Endothelial cell of umbilical vein (primary cell): ENCODE measurements around the gene MOCS1. TPM values are rescaled to one million over a fixed set of nuclear protein-coding genes. Genes with fewer than 3 reads are reported as not detected.

ENCODE experiments used
- BruUV-seq: library from RNA; stranded (reverse); fragments of 400-500 nt; replicated peaks from 2 replicates; lab custom pipeline; 2021; lab: Mats Ljungman, UMichigan
- CTCF ChIA-PET: fragments of 300-600, 350-600 bp; sonication (Branson Sonifier 250); formaldehyde crosslinking; loops from one replicate; lab custom pipeline; 2021; ENCODE audit warnings: antibody characterized with exemption, inconsistent platforms; lab: Charles Lee
- POLR2A ChIA-PET: fragments of 300-600, 350-600 bp; sonication (Branson Sonifier 250); formaldehyde crosslinking; loops from one replicate; lab custom pipeline; 2021; ENCODE audit warnings: antibody characterized with exemption, inconsistent platforms; lab: Charles Lee
- DNase-seq: peaks from one replicate; pipeline ENCODE4 v3.0.0-alpha.2; 2011; ENCODE audit warnings: low read depth, low spot score
- FAIRE-seq: peaks from 2 replicates; lab custom pipeline; 2011; peaks lifted over from hg19 to GRCh38; lab: Jason Lieb, UNC
- H2AFZ ChIP-seq: 2 replicates; pipeline ENCODE4 v1.6.0; 2012; ENCODE audit warnings: low read depth, low read length, control low read depth, inconsistent platforms
- H3K27ac ChIP-seq: 2 replicates; pipeline ENCODE4 v1.5.1; 2011; ENCODE audit warnings: low read depth, mild to moderate bottlenecking, control low read depth, low read length, moderate library complexity; ENCODE audit not compliant: insufficient read depth
- H3K27me3 ChIP-seq, 2 experiments: 2 replicates each; pipeline versions ENCODE4 v1.6.0 to v1.6.1; 2011; ENCODE audit warnings: low read length in 2 of 2, mixed read lengths in 1 of 2; ENCODE audit not compliant: control insufficient read depth in 2 of 2, insufficient read depth in 2 of 2
- H3K36me3 ChIP-seq, 2 experiments: 2 replicates in 1 of 2; 3 replicates in 1 of 2; pipeline ENCODE4 v1.5.1; 2011; ENCODE audit warnings: low read length in 2 of 2, mild to moderate bottlenecking in 1 of 2, moderate library complexity in 1 of 2; ENCODE audit not compliant: control insufficient read depth in 2 of 2, insufficient read depth in 2 of 2; ENCODE audit errors: extremely low read depth in 1 of 2
- H3K4me1 ChIP-seq: 3 replicates; pipeline ENCODE4 v1.5.1; 2011; ENCODE audit warnings: mild to moderate bottlenecking, low read length; ENCODE audit not compliant: control insufficient read depth, insufficient read depth; ENCODE audit errors: extremely low read depth
- H3K4me2 ChIP-seq: 2 replicates; pipeline ENCODE4 v1.6.1; 2011; ENCODE audit warnings: low read length, control low read depth, mixed read lengths; ENCODE audit not compliant: insufficient read depth
- H3K4me3 ChIP-seq, 3 experiments: fragments of 200-600 bp in 1 of 3; sonication (generic), shearing (Covaris generic) in 1 of 3; replicated peaks in 1 of 3; 2 replicates each; pipeline ENCODE4 v1.5.1; 2011 to 2016; ENCODE audit warnings: control low read depth in 3 of 3, low read length in 3 of 3, mild to moderate bottlenecking in 2 of 3, inconsistent platforms in 1 of 3, low read depth in 1 of 3, moderate library complexity in 1 of 3; ENCODE audit not compliant: insufficient read depth in 1 of 3
- H3K79me2 ChIP-seq: 2 replicates; pipeline ENCODE4 v1.6.0; 2012; ENCODE audit warnings: low read length, inconsistent platforms; ENCODE audit not compliant: control insufficient read depth, insufficient read depth
- H3K9ac ChIP-seq: replicated peaks from 2 replicates; pipeline ENCODE3; 2011; ENCODE audit warnings: low read length, control low read depth; ENCODE audit not compliant: insufficient read depth; ENCODE audit errors: extremely low read depth
- H3K9me1 ChIP-seq: replicated peaks from 3 replicates; pipeline ENCODE4 v1.6.0; 2011; ENCODE audit warnings: mild to moderate bottlenecking, low read length; ENCODE audit not compliant: control insufficient read depth, insufficient read depth; ENCODE audit errors: extremely low read depth
- H3K9me3 ChIP-seq: replicated peaks from 2 replicates; pipeline ENCODE4 v1.5.1; 2012; ENCODE audit warnings: low read length, inconsistent platforms; ENCODE audit not compliant: control insufficient read depth, insufficient read depth
- H4K20me1 ChIP-seq: replicated peaks from 2 replicates; pipeline ENCODE3; 2011; ENCODE audit warnings: mild to moderate bottlenecking, low read length; ENCODE audit not compliant: control insufficient read depth, insufficient read depth; ENCODE audit errors: extremely low read depth
- EZH2 ChIP-seq: IDR thresholded peaks from 2 replicates; pipeline ENCODE4 v1.6.1; 2012; ENCODE audit warnings: borderline replicate concordance, low read depth, mild to moderate bottlenecking, moderate library complexity, low read length, inconsistent platforms; ENCODE audit not compliant: severe bottlenecking
- FOS ChIP-seq: IDR thresholded peaks from 2 replicates; pipeline ENCODE4 v1.6.1; 2011; ENCODE audit warnings: mild to moderate bottlenecking, low read length, moderate library complexity, borderline replicate concordance; ENCODE audit not compliant: insufficient read depth
- GATA2 ChIP-seq: IDR thresholded peaks from 2 replicates; pipeline ENCODE4 v1.7.0; 2011; ENCODE audit warnings: low read depth, mild to moderate bottlenecking, moderate library complexity, mixed read lengths, low read length; ENCODE audit not compliant: insufficient read length, insufficient read depth
- JUN ChIP-seq: IDR thresholded peaks from 2 replicates; pipeline ENCODE4 v1.6.1; 2011; ENCODE audit warnings: borderline replicate concordance, low read depth; ENCODE audit not compliant: insufficient read length, insufficient read depth
- MYC ChIP-seq: IDR thresholded peaks from one replicate; pipeline ENCODE4 v1.6.1; 2011; ENCODE audit warnings: mild to moderate bottlenecking, low read depth, low read length
- POLR2A ChIP-seq: IDR thresholded peaks from 2 replicates; pipeline ENCODE4 v1.6.1; 2012; ENCODE audit warnings: low read depth, mild to moderate bottlenecking, control low read depth, low read length
- POLR2AphosphoS5 ChIP-seq: IDR thresholded peaks from 2 replicates; pipeline ENCODE4 v1.6.1; 2012; ENCODE audit warnings: low read depth, mild to moderate bottlenecking, control low read depth, low read length, moderate library complexity; ENCODE audit not compliant: insufficient read depth
- dilution Hi-C: fragments of 300-500 bp; cut with MboI; formaldehyde crosslinking; loops from one replicate; pipeline ENCODE4 v1.15.0; 2019; ENCODE audit warnings: low sequenced_read_pairs; ENCODE audit not compliant: extremely low pct_ligation_motif_present
- intact Hi-C: fragments of 100-400 bp; cut with micrococcal nuclease; formaldehyde crosslinking; loops from one replicate; pipeline ENCODE4 v1.10.0; 2022
- polyA plus RNA-seq, 4 experiments: library from polyadenylated mRNA; depleted of rRNA in 3 of 4; stranded (reverse) in 3 of 4; unstranded in 1 of 4; fragments of >200 nt; gene quantifications; 2 replicates each; pipeline versions ENCODE4 v1.2.1 to v1.2.3, GENCODE V29; 2011 to 2012; ENCODE audit warnings: missing spikeins in 1 of 4
- total RNA-seq: library from RNA; stranded (reverse); gene quantifications from 2 replicates; pipeline ENCODE4 v1.2.3, GENCODE V29; 2021
- TF ChIP-seq, protein P1 (sequence below), 2 donors: IDR thresholded peaks; 1 replicate in 1 of 2; 2 replicates in 1 of 2; pipeline ENCODE4 v1.5.1; 2011; ENCODE audit warnings: low read length in 2 of 2, mild to moderate bottlenecking in 2 of 2, moderate library complexity in 2 of 2, control low read depth in 1 of 2, inconsistent platforms in 1 of 2, low read depth in 1 of 2; ENCODE audit not compliant: insufficient read depth in 1 of 2; ENCODE audit errors: extremely low read depth in 1 of 2
- TF ChIP-seq, protein P2 (sequence below): IDR thresholded peaks from 2 replicates; pipeline ENCODE4 v1.6.1; 2011; ENCODE audit not compliant: insufficient read depth, insufficient read length

The MOCS1 gene
- total and polyA plus RNA-seq, 2 donors (not counting 3 experiments of a cell fraction or from before 2014, with no cell fraction given) = 8.3 to 12.8 TPM

DNA sequence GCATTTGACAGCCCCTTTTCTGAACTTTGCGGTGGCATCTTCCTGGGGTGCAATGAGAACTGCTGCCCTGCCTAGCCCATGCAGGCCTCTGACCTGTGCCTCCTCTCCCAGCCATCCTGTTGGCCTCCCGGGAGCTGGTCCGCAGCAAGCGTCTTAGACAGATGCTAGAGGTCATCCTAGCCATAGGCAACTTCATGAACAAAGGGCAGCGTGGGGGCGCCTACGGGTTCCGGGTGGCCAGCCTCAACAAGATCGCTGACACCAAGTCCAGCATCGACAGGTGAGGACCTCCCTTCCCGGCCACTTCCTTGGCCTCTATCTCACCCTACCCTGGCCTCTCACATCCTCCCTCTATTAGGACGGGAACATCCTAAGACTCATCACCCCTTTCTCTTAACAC is 37.6 kb downstream of the MOCS1 start:
- Histone ChIP-seq H3K9ac (no peak overlapping the region), H3K79me2 (no peaks in the 10 kb centered on the region), H3K27ac (no peak overlapping the region), H3K36me3 (no peaks in the 10 kb centered on the region), H3K9me3 (no peaks in the 10 kb centered on the region), H3K27me3 (peaks cover 0 to 2% of the 10 kb centered on the region in 2 experiments), H4K20me1 (no peaks in the 10 kb centered on the region), H3K4me1 (no peaks in the 10 kb centered on the region), H3K9me1 (no peaks in the 10 kb centered on the region), H2AFZ (no peak overlapping the region), H3K4me3 (no peak overlapping the region), H3K4me2 (no peak overlapping the region)
- no peak for TF ChIP-seq POLR2AphosphoS5
- no peak for TF ChIP-seq MYC
- TF ChIP-seq JUN = no peak
- TF ChIP-seq, protein P1, sequence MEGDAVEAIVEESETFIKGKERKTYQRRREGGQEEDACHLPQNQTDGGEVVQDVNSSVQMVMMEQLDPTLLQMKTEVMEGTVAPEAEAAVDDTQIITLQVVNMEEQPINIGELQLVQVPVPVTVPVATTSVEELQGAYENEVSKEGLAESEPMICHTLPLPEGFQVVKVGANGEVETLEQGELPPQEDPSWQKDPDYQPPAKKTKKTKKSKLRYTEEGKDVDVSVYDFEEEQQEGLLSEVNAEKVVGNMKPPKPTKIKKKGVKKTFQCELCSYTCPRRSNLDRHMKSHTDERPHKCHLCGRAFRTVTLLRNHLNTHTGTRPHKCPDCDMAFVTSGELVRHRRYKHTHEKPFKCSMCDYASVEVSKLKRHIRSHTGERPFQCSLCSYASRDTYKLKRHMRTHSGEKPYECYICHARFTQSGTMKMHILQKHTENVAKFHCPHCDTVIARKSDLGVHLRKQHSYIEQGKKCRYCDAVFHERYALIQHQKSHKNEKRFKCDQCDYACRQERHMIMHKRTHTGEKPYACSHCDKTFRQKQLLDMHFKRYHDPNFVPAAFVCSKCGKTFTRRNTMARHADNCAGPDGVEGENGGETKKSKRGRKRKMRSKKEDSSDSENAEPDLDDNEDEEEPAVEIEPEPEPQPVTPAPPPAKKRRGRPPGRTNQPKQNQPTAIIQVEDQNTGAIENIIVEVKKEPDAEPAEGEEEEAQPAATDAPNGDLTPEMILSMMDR (IDR thresholded peaks at IDR 0.05; ENCODE audit: extremely low read depth in 1 of 2, insufficient read depth in 1 of 2, low read depth in 1 of 2, low read length in 2 of 2) = no peak
- TF ChIP-seq GATA2 = no peak
- TF ChIP-seq EZH2 = no peak
- TF ChIP-seq FOS = no peak
- TF ChIP-seq, protein P2, sequence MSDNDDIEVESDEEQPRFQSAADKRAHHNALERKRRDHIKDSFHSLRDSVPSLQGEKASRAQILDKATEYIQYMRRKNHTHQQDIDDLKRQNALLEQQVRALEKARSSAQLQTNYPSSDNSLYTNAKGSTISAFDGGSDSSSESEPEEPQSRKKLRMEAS = no peak
- TF ChIP-seq POLR2A = no peak
- FAIRE-seq = no peak
- no peak for DNase-seq
- ChIA-PET POLR2A (no interaction called here), CTCF (interaction anchor here (13.2 kb wide), 1 partner anchor 31 kb away, joined by 313 read pairs; no protein-coding TSS in a partner anchor)
- no TSS peak for BruUV-seq
- intact Hi-C loops (no loop called here), dilution Hi-C loops (no loop called here)
